HG03103 (cell line): Measurements from ENCODE around the gene APCDD1L.
"Not testable (repeated sequence)": the region's sequence is repeated elsewhere in the genome, so short reads cannot be mapped to it uniquely, and the experiment has no call there.

ENCODE experiments used
- ATAC-seq: cut with Tn5 transposase; IDR thresholded peaks from one replicate; pipeline ENCODE4 v1.9.1; 2021; ENCODE audit warnings: low read depth; ENCODE audit not compliant: unreplicated experiment

APCDD1L gene

GRCh38 chr20:58446960-58447265 is 68.3 kb downstream of the APCDD1L start:
- no peak for ATAC-seq

- no peak for ATAC-seq
Observed at GRCh38 chr20:58446264-58446959, 68.8 kb downstream of the APCDD1L start.

GRCh38 chr20:58444746-58445255 is 70.4 kb downstream of the APCDD1L start:
- no peak for ATAC-seq

GRCh38 chr20:58441723-58442122 is 73.5 kb downstream of the APCDD1L start:
- ATAC-seq: no peak

- no peak for ATAC-seq
Observed at GRCh38 chr20:58440021-58440767, 75.0 kb downstream of the APCDD1L start.

GRCh38 chr20:58438970-58439808 is 76.0 kb downstream of the APCDD1L start:
- no peak for ATAC-seq

- ATAC-seq: no peak
Observed at GRCh38 chr20:58436868-58437645, 78.1 kb downstream of the APCDD1L start.

GRCh38 chr20:58435237-58435636 is 80.0 kb downstream of the APCDD1L start:
- ATAC-seq: no peak

- no peak for ATAC-seq
Observed at GRCh38 chr20:58434326-58434725, 80.9 kb downstream of the APCDD1L start.

- no peak for ATAC-seq
Observed at GRCh38 chr20:58433759-58434158, 81.4 kb downstream of the APCDD1L start.

GRCh38 chr20:58433029-58433647 is 82.1 kb downstream of the APCDD1L start:
- no peak for ATAC-seq

GRCh38 chr20:58432186-58432954 is 82.8 kb downstream of the APCDD1L start:
- ATAC-seq: no peak

- ATAC-seq: no peak
Observed at GRCh38 chr20:58431134-58431533, 84.1 kb downstream of the APCDD1L start.

GRCh38 chr20:58429303-58429702 is 85.9 kb downstream of the APCDD1L start:
- no peak for ATAC-seq

- ATAC-seq: no peak
Observed at GRCh38 chr20:58428364-58428763, 86.8 kb downstream of the APCDD1L start.

- ATAC-seq: not testable (repeated sequence)
Observed at GRCh38 chr20:58427571-58427970, 87.6 kb downstream of the APCDD1L start.

GRCh38 chr20:58424218-58424969 is 90.8 kb downstream of the APCDD1L start:
- ATAC-seq: no peak

- no peak for ATAC-seq
Observed at GRCh38 chr20:58421497-58421850, 93.7 kb downstream of the APCDD1L start.
